UCSD-AML1 (cell line): Measurements from ENCODE around the gene PREX1.

ENCODE experiments used
- DNase-seq: peaks from one replicate; lab custom pipeline; 2025; ENCODE audit not compliant: unreplicated experiment; lab: John Stamatoyannopoulos, UW

PREX1 gene

GRCh38 chr20:48705240-48706115, 122.3 kb downstream of the PREX1 start:
- DNase-seq, result no peak

- DNase-seq, result no peak
Observed at GRCh38 chr20:48704761-48705160, 123.0 kb downstream of the PREX1 start.

- DNase-seq, result no peak
Observed at GRCh38 chr20:48703511-48704219, 124.1 kb downstream of the PREX1 start.

- no peak for DNase-seq
Observed at GRCh38 chr20:48703107-48703506, 124.7 kb downstream of the PREX1 start.

- no peak for DNase-seq
Observed at GRCh38 chr20:48702455-48702913, 125.3 kb downstream of the PREX1 start.

GRCh38 chr20:48701702-48702101, 126.1 kb downstream of the PREX1 start:
- DNase-seq, result no peak

- no peak for DNase-seq
Observed at GRCh38 chr20:48698507-48699267, 129.1 kb downstream of the PREX1 start.

GRCh38 chr20:48697845-48698491, 129.8 kb downstream of the PREX1 start:
- DNase-seq, result no peak

GRCh38 chr20:48696671-48697070, 131.1 kb downstream of the PREX1 start:
- DNase-seq, result no peak

- DNase-seq, result no peak
Observed at GRCh38 chr20:48695738-48696137, 132.1 kb downstream of the PREX1 start.

- no peak for DNase-seq
Observed at GRCh38 chr20:48695255-48695654, 132.5 kb downstream of the PREX1 start.

GRCh38 chr20:48694381-48694865, 133.4 kb downstream of the PREX1 start:
- no peak for DNase-seq

GRCh38 chr20:48691523-48691922, 136.3 kb downstream of the PREX1 start:
- DNase-seq, result no peak

GRCh38 chr20:48690888-48691287, 136.9 kb downstream of the PREX1 start:
- no peak for DNase-seq

GRCh38 chr20:48689874-48690571, 137.8 kb downstream of the PREX1 start:
- no peak for DNase-seq

GRCh38 chr20:48689388-48689787, 138.4 kb downstream of the PREX1 start:
- DNase-seq, result no peak

GRCh38 chr20:48688579-48688978, 139.2 kb downstream of the PREX1 start:
- no peak for DNase-seq

- DNase-seq, result no peak
Observed at GRCh38 chr20:48687117-48687800, 140.5 kb downstream of the PREX1 start.

GRCh38 chr20:48686238-48687116, 141.3 kb downstream of the PREX1 start:
- no peak for DNase-seq
